Activated CD8-positive, alpha-beta memory T cell treated with anti-CD3 and anti-CD28 coated beads, Interleukin-2, amount 50 U/mL, for 1 hour (primary cell): ENCODE measurements around the gene NOP56.
A peak's percentile ranks its signal among the peaks of the same experiment; 100 is the strongest.

ENCODE experiments used
- DNase-seq: peaks from one replicate; pipeline ENCODE4 v3.0.0-alpha.2; 2020; ENCODE audit errors: extremely low read depth

The NOP56 gene

GRCh38 chr20:2640260-2640659 lies 12.2 kb upstream of the NOP56 start:
- no peak for DNase-seq

GRCh38 chr20:2640899-2641298 lies 11.5 kb upstream of the NOP56 start:
- DNase-seq: no peak

GRCh38 chr20:2643708-2644107 lies 8.7 kb upstream of the NOP56 start:
- no peak for DNase-seq

- no peak for DNase-seq
Measured at GRCh38 chr20:2652724-2653555, 508 bp downstream of the NOP56 start.

GRCh38 chr20:2653556-2654383 lies 1.3 kb downstream of the NOP56 start:
- DNase-seq: no peak

- DNase-seq: no peak
Measured at GRCh38 chr20:2654384-2654822, 2.0 kb downstream of the NOP56 start.

- DNase-seq: no peak
Measured at GRCh38 chr20:2654831-2655230, 2.4 kb downstream of the NOP56 start.

- no peak for DNase-seq
Measured at GRCh38 chr20:2655331-2656116, 3.1 kb downstream of the NOP56 start.

- no peak for DNase-seq
Measured at GRCh38 chr20:2656471-2657117, 4.2 kb downstream of the NOP56 start.

- DNase-seq: no peak
Measured at GRCh38 chr20:2657241-2657640, 4.8 kb downstream of the NOP56 start.

- DNase-seq: no peak
Measured at GRCh38 chr20:2657674-2658073, 5.2 kb downstream of the NOP56 start.

GRCh38 chr20:2658414-2659354 lies 6.3 kb downstream of the NOP56 start:
- DNase-seq: no peak

GRCh38 chr20:2659547-2659946 lies 7.1 kb downstream of the NOP56 start:
- no peak for DNase-seq

GRCh38 chr20:2663364-2663886 lies 11.0 kb downstream of the NOP56 start:
- no peak for DNase-seq

GRCh38 chr20:2663887-2664719 lies 11.7 kb downstream of the NOP56 start, which contains the start of gene IDH3B:
IDH3B (minus strand) TSS chr20:2664216; CDS start chr20:2664188, 28 bp downstream.
- peak; percentile 77 for DNase-seq

GRCh38 chr20:2671977-2672376 lies 19.5 kb downstream of the NOP56 start:
- DNase-seq: no peak

- no peak for DNase-seq
Measured at GRCh38 chr20:2672446-2672845, 20.0 kb downstream of the NOP56 start.

GRCh38 chr20:2673453-2673852 lies 21.0 kb downstream of the NOP56 start:
- no peak for DNase-seq

- no peak for DNase-seq
Measured at GRCh38 chr20:2680046-2680445, 27.6 kb downstream of the NOP56 start.
